ENCODE data around the gene ECE1.

GRCh38 chr1:21268281-21269239, 21.7 kb downstream of the ECE1 start:
- TF ChIP-seq CTCF (IDR thresholded peaks at IDR 0.05) (peak in 3 of 12 donors; percentile 6 to 17 (median 11)), POLR2A (IDR thresholded peaks at IDR 0.05) (no peak)

Measured in heart left ventricle (tissue), 13 donors.